ENCODE results near the gene BRCA1.

The BRCA1 gene

GRCh38 chr17:43020789-43021740 is 104.1 kb downstream of the BRCA1 start:
- peak overlapping the region; percentile 71 for H3K4me3 ChIP-seq (ENCODE audit: low read depth, low read length)
- TF ChIP-seq, protein P1, sequence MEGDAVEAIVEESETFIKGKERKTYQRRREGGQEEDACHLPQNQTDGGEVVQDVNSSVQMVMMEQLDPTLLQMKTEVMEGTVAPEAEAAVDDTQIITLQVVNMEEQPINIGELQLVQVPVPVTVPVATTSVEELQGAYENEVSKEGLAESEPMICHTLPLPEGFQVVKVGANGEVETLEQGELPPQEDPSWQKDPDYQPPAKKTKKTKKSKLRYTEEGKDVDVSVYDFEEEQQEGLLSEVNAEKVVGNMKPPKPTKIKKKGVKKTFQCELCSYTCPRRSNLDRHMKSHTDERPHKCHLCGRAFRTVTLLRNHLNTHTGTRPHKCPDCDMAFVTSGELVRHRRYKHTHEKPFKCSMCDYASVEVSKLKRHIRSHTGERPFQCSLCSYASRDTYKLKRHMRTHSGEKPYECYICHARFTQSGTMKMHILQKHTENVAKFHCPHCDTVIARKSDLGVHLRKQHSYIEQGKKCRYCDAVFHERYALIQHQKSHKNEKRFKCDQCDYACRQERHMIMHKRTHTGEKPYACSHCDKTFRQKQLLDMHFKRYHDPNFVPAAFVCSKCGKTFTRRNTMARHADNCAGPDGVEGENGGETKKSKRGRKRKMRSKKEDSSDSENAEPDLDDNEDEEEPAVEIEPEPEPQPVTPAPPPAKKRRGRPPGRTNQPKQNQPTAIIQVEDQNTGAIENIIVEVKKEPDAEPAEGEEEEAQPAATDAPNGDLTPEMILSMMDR (IDR thresholded peaks at IDR 0.05; ENCODE audit: low read depth, low read length): no peak
- TF ChIP-seq, protein P2, sequence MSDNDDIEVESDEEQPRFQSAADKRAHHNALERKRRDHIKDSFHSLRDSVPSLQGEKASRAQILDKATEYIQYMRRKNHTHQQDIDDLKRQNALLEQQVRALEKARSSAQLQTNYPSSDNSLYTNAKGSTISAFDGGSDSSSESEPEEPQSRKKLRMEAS (IDR thresholded peaks at IDR 0.05; ENCODE audit: low read depth, low read length): peak; percentile 68
- TF ChIP-seq POLR2A (IDR thresholded peaks at IDR 0.05; ENCODE audit: extremely low read depth, insufficient read length) (no peak), MYC (IDR thresholded peaks at IDR 0.05; ENCODE audit: low read depth, low read length) (0 out of 2 replicates have a peak, but pooled peaks have one; percentile 34)
- DNase-seq (ENCODE audit: low read depth): peak; percentile 84

GRCh38 chr17:43020030-43020621 is 105.0 kb downstream of the BRCA1 start:
- TF ChIP-seq MYC (IDR thresholded peaks at IDR 0.05; ENCODE audit: low read depth, low read length): no peak
- TF ChIP-seq, protein P2 (IDR thresholded peaks at IDR 0.05; ENCODE audit: low read depth, low read length): no peak
- TF ChIP-seq, protein P1 (IDR thresholded peaks at IDR 0.05; ENCODE audit: low read depth, low read length): no peak
- TF ChIP-seq POLR2A (IDR thresholded peaks at IDR 0.05; ENCODE audit: extremely low read depth, insufficient read length): no peak
- peak overlapping the region; percentile 42 for H3K4me3 ChIP-seq (ENCODE audit: low read depth, low read length)
- peak; percentile 65 for DNase-seq (ENCODE audit: low read depth)

DNA sequence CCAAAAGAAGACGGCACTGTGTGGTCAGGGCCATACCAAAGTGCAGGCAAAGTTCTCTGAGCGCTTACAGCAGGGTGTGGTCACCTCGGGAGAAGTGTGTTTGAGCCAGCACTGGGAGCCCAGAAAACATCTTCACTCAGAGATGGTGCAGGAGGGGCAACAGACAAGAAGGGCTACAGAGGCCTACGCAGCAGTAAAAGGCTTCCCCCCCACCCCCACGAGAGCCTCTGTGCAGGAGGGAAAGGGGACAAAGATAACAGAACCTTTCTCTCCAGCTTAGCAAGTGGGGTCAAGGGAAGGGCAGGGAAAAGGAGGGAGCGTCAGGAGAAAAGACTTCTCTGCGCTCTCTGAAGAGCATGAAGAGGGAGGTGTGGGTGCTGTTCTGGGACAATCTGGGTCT is 105.7 kb downstream of the BRCA1 start:
- TF ChIP-seq, protein P2 (IDR thresholded peaks at IDR 0.05; ENCODE audit: low read depth, low read length): no peak
- TF ChIP-seq POLR2A (IDR thresholded peaks at IDR 0.05; ENCODE audit: extremely low read depth, insufficient read length): no peak
- TF ChIP-seq, protein P1 (IDR thresholded peaks at IDR 0.05; ENCODE audit: low read depth, low read length): no peak
- TF ChIP-seq MYC (IDR thresholded peaks at IDR 0.05; ENCODE audit: low read depth, low read length): no peak
- peak; percentile 72 for DNase-seq (ENCODE audit: low read depth)
- peak overlapping the region; percentile 42 for H3K4me3 ChIP-seq (ENCODE audit: low read depth, low read length)

GRCh38 chr17:43018932-43019331 is 106.2 kb downstream of the BRCA1 start:
- H3K4me3 ChIP-seq (ENCODE audit: low read depth, low read length): peak overlapping the region; percentile 25
- DNase-seq (ENCODE audit: low read depth): peak; percentile 86
- peak; percentile 57 for TF ChIP-seq MYC (IDR thresholded peaks at IDR 0.05; ENCODE audit: low read depth, low read length)
- TF ChIP-seq POLR2A (IDR thresholded peaks at IDR 0.05; ENCODE audit: extremely low read depth, insufficient read length): no peak
- TF ChIP-seq, protein P2 (IDR thresholded peaks at IDR 0.05; ENCODE audit: low read depth, low read length): peak; percentile 29; the same call in 1 of the 2 replicates
- TF ChIP-seq, protein P1 (IDR thresholded peaks at IDR 0.05; ENCODE audit: low read depth, low read length): no peak

GRCh38 chr17:43018008-43018853 is 106.9 kb downstream of the BRCA1 start:
- peak overlapping the region; percentile 25 for H3K4me3 ChIP-seq (ENCODE audit: low read depth, low read length)
- DNase-seq (ENCODE audit: low read depth): peak; percentile 37
- TF ChIP-seq, protein P1 (IDR thresholded peaks at IDR 0.05; ENCODE audit: low read depth, low read length): no peak
- TF ChIP-seq POLR2A (IDR thresholded peaks at IDR 0.05; ENCODE audit: extremely low read depth, insufficient read length): no peak
- no peak for TF ChIP-seq MYC (IDR thresholded peaks at IDR 0.05; ENCODE audit: low read depth, low read length)
- TF ChIP-seq, protein P2 (IDR thresholded peaks at IDR 0.05; ENCODE audit: low read depth, low read length): no peak
